Ovary (tissue), 9 donors: ENCODE results near the gene RIN3. TPM values are rescaled to one million over a fixed set of nuclear protein-coding genes. Genes with fewer than 3 reads are reported as not detected.

ENCODE experiments used
- DNase-seq, 5 donors: peaks; one replicate each; pipeline ENCODE4 v3.0.0-alpha.2; 2019 to 2020
- H3K27ac ChIP-seq, 2 donors: fragments of 200-600 bp; one replicate each; pipeline versions ENCODE4 v1.5.1 to v1.8.0; 2019 to 2022
- H3K27me3 ChIP-seq: fragments of 200-600 bp; one replicate; pipeline ENCODE4 v1.8.0; 2022
- H3K36me3 ChIP-seq: fragments of 200-600 bp; sonication (generic); one replicate; pipeline ENCODE4 v1.5.1; 2019
- H3K4me1 ChIP-seq: one replicate; pipeline ENCODE4 v1.8.1; 2013; ENCODE audit warnings: mild to moderate bottlenecking, moderate library complexity; ENCODE audit not compliant: insufficient read depth
- H3K4me3 ChIP-seq: fragments of 200-600 bp; sonication (generic); one replicate; pipeline ENCODE4 v1.5.1; 2017
- H3K9me3 ChIP-seq, 2 donors: fragments of 200-600 bp in 1 of 2; sonication (generic) in 1 of 2; one replicate each; pipeline versions ENCODE4 v1.5.1 to v1.8.1; 2013 to 2019; ENCODE audit warnings: mild to moderate bottlenecking in 1 of 2, moderate library complexity in 1 of 2
- CTCF ChIP-seq, 3 donors: fragments of 450-650 bp in 2 of 3; fragments of 200-600 bp in 1 of 3; IDR thresholded peaks; one replicate each; pipeline versions ENCODE4 v1.5.1 to v1.8.0; 2016 to 2022; ENCODE audit warnings: antibody characterized with exemption in 3 of 3, mild to moderate bottlenecking in 1 of 3
- EP300 ChIP-seq: sonication (generic); formaldehyde crosslinking; IDR thresholded peaks from one replicate; pipeline ENCODE4 v1.6.1; 2017; ENCODE audit warnings: antibody characterized with exemption
- POLR2A ChIP-seq: fragments of 450-650 bp; IDR thresholded peaks from one replicate; pipeline ENCODE4 v1.6.1; 2017; ENCODE audit warnings: antibody characterized with exemption, mild to moderate bottlenecking, moderate library complexity
- WGBS, 3 donors: extraction: QIAGEN DNeasy Blood & Tissue Kit in 1 of 3; methylation state at CpG; one replicate each; pipeline versions ENCODE4 v1.1.5 to v1.1.7; 2013 to 2017; 5-methylcytosine and 5-hydroxymethylcytosine counted together
- intact Hi-C, 4 donors: fragments of 100-400 bp; cut with DNase I; formaldehyde crosslinking; loops; one replicate each; pipeline versions ENCODE4 v1.11.0 to v1.15.1; 2022 to 2023
- polyA plus RNA-seq, 2 donors: library from polyadenylated mRNA; stranded (reverse); fragments of 200-250 nt in 1 of 2; fragments of 350-450 nt in 1 of 2; fragmentation: Illumina TruSeq in 1 of 2; extraction: RNeasy Lipid Tissue Mini Kit (QIAGEN cat#74804) in 1 of 2; gene quantifications; one replicate each; pipeline ENCODE4 v1.2.3, GENCODE V29; 2013 to 2014
- total RNA-seq, 7 donors: library from RNA; depleted of rRNA in 2 of 7; stranded (reverse); fragments of >200 nt in 2 of 7; fragmentation: NEBNext Ultra II Directional in 3 of 7; extraction: Animal tissue kit (Norgen Biotek cat#: 25700) in 3 of 7; gene quantifications; one replicate each; pipeline versions ENCODE4 v1.1.0 to v1.2.4, GENCODE V29; 2016 to 2023
- donor health status: DM: no; HTN: no; CAD: no; lungs with moderate emphysema.
- donor health status: DM: no; HTN: no; CAD: no.
- donor health status: Bipolar disorder and iron deficiency.
- donor health status: DM: yes; HTN: yes; CAD: no.
- donor health status: DM: no; HTN: no; CAD: no.
- donor health status: DM: yes; HTN: yes; CAD: no.

RIN3 gene
- total and polyA plus RNA-seq, 9 donors, result 3.8 to 27.9 (median 13.9) TPM

- TF ChIP-seq EP300 (no peak), POLR2A (no peak), CTCF (IDR thresholded peaks at IDR 0.05) (no peak)
These were observed 116.8 kb downstream of the RIN3 start for GRCh38 chr14:92630367-92630766.

DNA sequence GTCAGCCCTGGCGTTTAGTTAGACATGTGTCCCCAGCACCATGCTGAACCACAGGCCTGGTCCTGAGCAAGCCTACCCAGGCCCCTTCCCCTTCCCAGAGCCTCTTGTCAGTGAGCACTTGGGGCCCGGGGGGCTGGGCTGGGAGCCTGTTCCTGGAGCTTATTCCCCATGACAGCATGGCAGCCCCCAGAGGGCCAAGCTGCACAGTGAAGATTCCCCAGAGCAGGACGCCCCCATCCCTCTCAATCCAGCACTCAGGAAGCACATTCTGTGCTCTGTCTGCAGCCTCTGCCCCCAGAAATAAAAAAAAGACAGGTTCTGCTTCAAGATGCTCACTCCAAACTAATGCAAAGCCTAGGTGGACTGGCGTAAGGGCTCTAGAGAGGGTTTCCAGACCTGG is 117.5 kb downstream of the RIN3 start:
- H3K9me3 ChIP-seq, result no peaks in the 10 kb centered on the region
- no peak overlapping the region for H3K4me3 ChIP-seq
- no peak overlapping the region for H3K27ac ChIP-seq
- H3K36me3 ChIP-seq, result no peaks in the 10 kb centered on the region
- H3K27me3 ChIP-seq, result no peaks in the 10 kb centered on the region
- intact Hi-C loops, result no loop called here
- TF ChIP-seq POLR2A, result no peak
- TF ChIP-seq CTCF (IDR thresholded peaks at IDR 0.05), result no peak
- TF ChIP-seq EP300, result no peak
- no peak for DNase-seq
- H3K4me1 ChIP-seq, result no peaks in the 10 kb centered on the region
- WGBS, 3 donors, result 88 to 100% (median 91%) methylated on average over 2 to 4 of the region's 4 CpGs

More at GRCh38 chr14:92630367-92630766, 116.8 kb downstream of the RIN3 start:
- H3K4me1 ChIP-seq, result no peaks in the 10 kb centered on the region
- H3K27ac ChIP-seq, result no peak overlapping the region
- WGBS, 3 donors, result 91 to 100% (median 99%) methylated on average over 2 of the region's 2 CpGs
- H3K4me3 ChIP-seq, result no peak overlapping the region
- H3K9me3 ChIP-seq, result no peaks in the 10 kb centered on the region
- H3K27me3 ChIP-seq, result no peaks in the 10 kb centered on the region
- no peaks in the 10 kb centered on the region for H3K36me3 ChIP-seq
- no peak for DNase-seq
- intact Hi-C loops, result no loop called here

GRCh38 chr14:92632546-92633273 is 119.1 kb downstream of the RIN3 start:
- Histone ChIP-seq H3K27me3 (no peaks in the 10 kb centered on the region), H3K4me3 (no peak overlapping the region), H3K4me1 (no peaks in the 10 kb centered on the region), H3K36me3 (no peaks in the 10 kb centered on the region), H3K9me3 (no peaks in the 10 kb centered on the region), H3K27ac (no peak overlapping the region)
- WGBS, 3 donors, result 88 to 93% (median 92%) methylated on average over 15 of the region's 15 CpGs
- no peak for DNase-seq
- no peak for TF ChIP-seq POLR2A
- no peak for TF ChIP-seq EP300
- TF ChIP-seq CTCF (IDR thresholded peaks at IDR 0.05), result no peak
- intact Hi-C loops, result no loop called here

- Histone ChIP-seq H3K36me3 (no peaks in the 10 kb centered on the region), H3K27ac (no peak overlapping the region), H3K4me1 (no peaks in the 10 kb centered on the region), H3K27me3 (no peaks in the 10 kb centered on the region), H3K4me3 (no peak overlapping the region), H3K9me3 (no peaks in the 10 kb centered on the region)
- intact Hi-C loops, result no loop called here
- DNase-seq, result no peak
- 80 to 91% (median 86%) methylated on average over 5 of the region's 5 CpGs for WGBS, 3 donors
- TF ChIP-seq POLR2A (no peak), EP300 (no peak)
These were observed 119.7 kb downstream of the RIN3 start for GRCh38 chr14:92633274-92633616.

GRCh38 chr14:92633724-92634123 is 120.1 kb downstream of the RIN3 start:
- H3K36me3 ChIP-seq, result no peaks in the 10 kb centered on the region
- no peak overlapping the region for H3K4me3 ChIP-seq
- no peaks in the 10 kb centered on the region for H3K4me1 ChIP-seq
- DNase-seq, result no peak
- H3K27me3 ChIP-seq, result no peaks in the 10 kb centered on the region
- no peaks in the 10 kb centered on the region for H3K9me3 ChIP-seq
- TF ChIP-seq EP300 (no peak), POLR2A (no peak), CTCF (IDR thresholded peaks at IDR 0.05) (no peak)
- intact Hi-C loops, result no loop called here
- no peak overlapping the region for H3K27ac ChIP-seq
